ENCODE measurements around the gene C16orf92.

DNA sequence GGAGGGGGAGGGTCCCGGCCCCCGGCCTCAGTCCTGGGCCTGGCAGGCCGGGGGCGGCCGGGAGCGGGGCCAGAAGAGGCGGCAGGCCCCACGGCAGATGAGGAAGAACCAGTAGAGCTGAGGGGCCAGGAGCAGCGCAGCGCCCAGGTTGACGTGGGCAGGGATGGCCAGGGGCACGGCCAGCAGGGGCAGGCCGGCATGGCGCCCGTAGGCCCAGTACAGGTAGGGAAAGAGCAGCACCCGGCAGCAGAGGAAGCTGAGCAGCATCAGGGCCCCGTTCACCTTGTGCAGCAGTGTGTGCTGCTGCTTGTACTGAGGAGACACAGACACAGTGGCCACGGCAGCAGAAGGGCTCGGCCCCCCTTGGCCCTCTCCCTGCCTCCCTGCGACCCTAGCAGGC lies 2.2 kb downstream of the C16orf92 start:
- TF ChIP-seq CTCF (IDR thresholded peaks at IDR 0.05) (no peak), POLR2A (IDR thresholded peaks at IDR 0.05) (no peak)

Data from adrenal gland (tissue), 5 donors.